ENCODE measurements around the gene SRSF7. TPM values are rescaled to one million over a fixed set of nuclear protein-coding genes. Genes with fewer than 3 reads are reported as not detected.

Gene SRSF7
- total and polyA plus RNA-seq, 4 donors = 95.1 to 155 (median 130) TPM

DNA sequence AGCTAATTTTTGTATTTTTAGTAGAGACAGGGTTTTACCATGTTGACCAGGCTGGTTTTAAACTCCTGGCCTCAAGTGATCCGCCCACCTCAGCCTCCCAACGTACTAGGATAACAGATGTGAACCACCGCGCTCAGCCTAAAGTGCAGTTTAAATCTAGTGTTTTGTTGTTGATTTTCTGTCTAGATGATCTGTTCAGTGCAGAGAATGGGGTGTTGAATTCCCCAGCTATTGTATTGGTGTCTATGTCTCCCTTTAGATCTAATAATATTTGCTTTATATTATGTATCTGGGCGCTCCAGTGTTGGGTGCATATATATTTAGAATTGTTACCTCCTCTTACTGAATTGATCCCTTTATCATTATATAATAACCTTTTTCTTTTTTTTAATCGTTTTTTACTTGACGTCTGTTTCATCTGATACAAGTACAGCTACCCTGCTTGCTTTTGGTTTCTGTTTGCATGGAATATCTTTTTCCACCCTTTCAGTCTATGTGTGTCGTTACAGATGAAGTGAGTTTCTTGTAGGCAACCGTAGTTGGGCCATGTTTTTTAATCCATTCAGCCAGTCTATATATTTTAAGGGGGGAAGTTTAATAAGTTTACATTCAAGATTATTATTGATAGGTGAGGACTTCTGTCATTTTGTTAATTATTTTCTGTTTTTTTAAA is 50.9 kb downstream of the SRSF7 start:
- Histone ChIP-seq H3K9me3 (ENCODE audit: control insufficient read depth in 4 of 4, insufficient read depth in 3 of 4, low read length in 3 of 4) (no peaks in the 10 kb centered on the region), H3K27me3 (ENCODE audit: control insufficient read depth in 3 of 3, insufficient read depth in 3 of 3, low read length in 2 of 3) (no peaks in the 10 kb centered on the region), H3K4me1 (ENCODE audit: control insufficient read depth in 5 of 5, insufficient read depth in 5 of 5, low read length in 5 of 5) (no peaks in the 10 kb centered on the region), H3K36me3 (ENCODE audit: control insufficient read depth in 4 of 4, insufficient read depth in 4 of 4, low read length in 4 of 4) (peaks cover 0 to 3% (median under 1%) of the 10 kb centered on the region in 4 donors), H3K9ac (ENCODE audit: insufficient read depth in 1 of 2, low read length in 2 of 2) (no peak overlapping the region), H3K27ac (ENCODE audit: low read depth in 1 of 2, low read length in 1 of 2) (no peak overlapping the region), H3K4me3 (no peak overlapping the region)
- DNase-seq (no peak), ATAC-seq (ENCODE audit: insufficient read depth, low FRiP score) (no peak)
- TF ChIP-seq, protein P1, sequence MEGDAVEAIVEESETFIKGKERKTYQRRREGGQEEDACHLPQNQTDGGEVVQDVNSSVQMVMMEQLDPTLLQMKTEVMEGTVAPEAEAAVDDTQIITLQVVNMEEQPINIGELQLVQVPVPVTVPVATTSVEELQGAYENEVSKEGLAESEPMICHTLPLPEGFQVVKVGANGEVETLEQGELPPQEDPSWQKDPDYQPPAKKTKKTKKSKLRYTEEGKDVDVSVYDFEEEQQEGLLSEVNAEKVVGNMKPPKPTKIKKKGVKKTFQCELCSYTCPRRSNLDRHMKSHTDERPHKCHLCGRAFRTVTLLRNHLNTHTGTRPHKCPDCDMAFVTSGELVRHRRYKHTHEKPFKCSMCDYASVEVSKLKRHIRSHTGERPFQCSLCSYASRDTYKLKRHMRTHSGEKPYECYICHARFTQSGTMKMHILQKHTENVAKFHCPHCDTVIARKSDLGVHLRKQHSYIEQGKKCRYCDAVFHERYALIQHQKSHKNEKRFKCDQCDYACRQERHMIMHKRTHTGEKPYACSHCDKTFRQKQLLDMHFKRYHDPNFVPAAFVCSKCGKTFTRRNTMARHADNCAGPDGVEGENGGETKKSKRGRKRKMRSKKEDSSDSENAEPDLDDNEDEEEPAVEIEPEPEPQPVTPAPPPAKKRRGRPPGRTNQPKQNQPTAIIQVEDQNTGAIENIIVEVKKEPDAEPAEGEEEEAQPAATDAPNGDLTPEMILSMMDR (IDR thresholded peaks at IDR 0.05; ENCODE audit: control extremely low read depth, extremely low read depth) = no peak
- 90 to 91% methylated on average over 9 of the region's 9 CpGs for WGBS, 2 donors

DNA sequence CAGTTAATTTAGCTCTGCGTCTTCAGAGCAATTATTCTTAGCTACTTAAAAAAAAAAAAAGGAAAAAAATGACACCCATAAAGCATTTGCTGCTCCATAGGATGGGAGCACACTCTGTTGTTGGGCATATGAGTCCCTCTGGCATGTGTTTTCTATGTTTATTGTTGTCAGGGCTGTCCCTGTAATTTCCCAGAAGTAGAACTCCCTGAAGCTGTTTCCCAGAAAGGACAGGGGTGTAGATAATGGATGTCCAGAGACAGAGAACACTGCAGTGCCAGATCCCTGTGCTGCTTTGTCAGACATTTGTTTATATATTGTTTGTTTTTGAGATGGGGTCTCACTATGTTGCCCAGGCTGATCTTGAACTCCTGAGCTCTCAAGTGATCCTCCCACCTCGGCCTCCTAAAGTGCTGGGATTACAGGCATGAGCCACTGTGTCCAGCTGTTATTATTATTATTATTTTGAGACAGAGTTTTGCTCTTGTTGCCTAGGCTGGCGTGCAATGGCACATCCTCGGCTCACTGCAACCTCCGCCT is 52.6 kb downstream of the SRSF7 start:
- Histone ChIP-seq H3K36me3 (ENCODE audit: control insufficient read depth in 4 of 4, insufficient read depth in 4 of 4, low read length in 4 of 4) (peaks cover 0 to 3% (median 0%) of the 10 kb centered on the region in 4 donors), H3K4me1 (ENCODE audit: control insufficient read depth in 5 of 5, insufficient read depth in 5 of 5, low read length in 5 of 5) (no peaks in the 10 kb centered on the region), H3K27ac (ENCODE audit: low read depth in 1 of 2, low read length in 1 of 2) (no peak overlapping the region), H3K4me3 (no peak overlapping the region), H3K9me3 (ENCODE audit: control insufficient read depth in 4 of 4, insufficient read depth in 3 of 4, low read length in 3 of 4) (no peaks in the 10 kb centered on the region), H3K9ac (ENCODE audit: insufficient read depth in 1 of 2, low read length in 2 of 2) (no peak overlapping the region), H3K27me3 (ENCODE audit: control insufficient read depth in 3 of 3, insufficient read depth in 3 of 3, low read length in 2 of 3) (no peaks in the 10 kb centered on the region)
- TF ChIP-seq, protein P1 (IDR thresholded peaks at IDR 0.05; ENCODE audit: control extremely low read depth, extremely low read depth) = no peak
- ATAC-seq (ENCODE audit: insufficient read depth, low FRiP score) (no peak), DNase-seq (no peak)
- WGBS, 2 donors = 96 to 97% methylated on average over 5 of the region's 5 CpGs

DNA sequence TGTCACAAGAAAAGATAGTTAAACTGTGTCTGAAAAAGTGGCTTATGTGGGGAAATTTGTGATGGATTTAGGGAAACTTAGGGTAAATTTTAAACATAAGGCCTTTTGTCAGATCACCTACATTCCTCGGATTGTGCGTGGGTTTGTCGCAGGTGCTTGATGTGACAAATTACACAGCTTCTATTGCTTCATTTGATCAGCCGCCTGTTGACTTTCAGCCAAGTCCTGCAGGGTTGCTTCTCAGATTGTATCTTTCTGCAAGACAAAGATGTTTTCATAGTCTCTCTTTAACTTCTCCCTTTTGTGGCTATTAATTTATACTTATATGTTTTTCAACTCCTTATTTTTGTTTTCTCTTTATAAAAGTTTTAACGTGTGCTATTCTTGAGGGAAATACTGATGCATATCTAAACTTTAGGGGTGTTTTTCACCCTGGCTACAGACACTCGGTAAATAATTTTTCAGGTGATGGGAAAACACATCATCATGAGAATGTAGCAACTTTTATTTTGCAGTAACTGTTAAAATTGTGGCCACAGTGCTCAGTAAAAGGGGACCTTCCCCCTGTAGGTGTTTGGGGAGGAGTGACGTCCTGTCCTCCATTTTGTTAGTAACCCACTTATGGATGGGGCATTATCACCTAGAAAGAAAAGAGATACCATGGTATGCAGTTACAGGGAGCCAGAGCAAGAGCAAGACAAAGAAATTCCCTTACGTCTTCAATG is 53.9 kb downstream of the SRSF7 start:
- no peak for DNase-seq
- ATAC-seq (ENCODE audit: insufficient read depth, low FRiP score) = no peak
- H3K27ac ChIP-seq (ENCODE audit: low read depth in 1 of 2, low read length in 1 of 2) = no peak overlapping the region
- TF ChIP-seq, protein P1 (IDR thresholded peaks at IDR 0.05; ENCODE audit: control extremely low read depth, extremely low read depth) = no peak
- H3K9me3 ChIP-seq (ENCODE audit: control insufficient read depth in 4 of 4, insufficient read depth in 3 of 4, low read length in 3 of 4) = no peaks in the 10 kb centered on the region
- H3K4me1 ChIP-seq (ENCODE audit: control insufficient read depth in 5 of 5, insufficient read depth in 5 of 5, low read length in 5 of 5) = peaks cover 0 to 2% (median 0%) of the 10 kb centered on the region in 5 donors
- peaks cover 0 to 5% (median 0%) of the 10 kb centered on the region in 4 donors for H3K36me3 ChIP-seq (ENCODE audit: control insufficient read depth in 4 of 4, insufficient read depth in 4 of 4, low read length in 4 of 4)
- no peak overlapping the region for H3K9ac ChIP-seq (ENCODE audit: insufficient read depth in 1 of 2, low read length in 2 of 2)
- H3K27me3 ChIP-seq (ENCODE audit: control insufficient read depth in 3 of 3, insufficient read depth in 3 of 3, low read length in 2 of 3) = no peaks in the 10 kb centered on the region
- no peak overlapping the region for H3K4me3 ChIP-seq
- 75 to 77% methylated on average over 8 of the region's 8 CpGs for WGBS, 2 donors

Other genes with a start within 250 kb of the SRSF7 start
- 10 to 100 TPM; 43.7 to 88.8 TPM for gene HNRNPLL, start 148.4 kb downstream of the SRSF7 start, total RNA-seq
- gene HNRNPLL, start 148.4 kb downstream of the SRSF7 start, polyA plus RNA-seq = 10 to 100 TPM; 12.4 to 17.7 TPM
- gene GALM, start 85.2 kb downstream of the SRSF7 start, total RNA-seq = 10 to 100 TPM; 18.3 to 25.5 TPM
- gene GALM, start 85.2 kb downstream of the SRSF7 start, polyA plus RNA-seq = 1 to 10 TPM; 7.6 to 9.9 TPM
- gene GEMIN6, start 26.8 kb upstream of the SRSF7 start, total RNA-seq = 10 to 100 TPM; 10.6 to 11.3 TPM
- 10 to 100 TPM in 1 of 2 donors, 1 to 10 TPM in 1; 7.1 to 18.5 TPM for gene GEMIN6, start 26.8 kb upstream of the SRSF7 start, polyA plus RNA-seq
- 10 to 100 TPM; 18.3 to 33.6 TPM for gene DHX57, start 124.6 kb upstream of the SRSF7 start, total RNA-seq
- gene DHX57, start 124.6 kb upstream of the SRSF7 start, polyA plus RNA-seq = 1 to 10 TPM; 6.2 to 7.7 TPM
- 10 to 100 TPM; 30.6 to 30.9 TPM for gene MORN2, start 124.6 kb upstream of the SRSF7 start, total RNA-seq
- gene MORN2, start 124.6 kb upstream of the SRSF7 start, polyA plus RNA-seq = 10 to 100 TPM; 28.1 to 60.7 TPM
- 1 to 10 TPM in 1 of 2 donors, under 1 TPM in 1; 0.64 to 5.5 TPM for gene ARHGEF33, start 138.5 kb upstream of the SRSF7 start, total RNA-seq
- under 1 TPM; 0.23 to 0.71 TPM for gene ARHGEF33, start 138.5 kb upstream of the SRSF7 start, polyA plus RNA-seq